Activated CD8-positive, alpha-beta memory T cell treated with anti-CD3 and anti-CD28 coated beads, Interleukin-2, amount 50 U/mL, for 24 hours (primary cell): ENCODE measurements around the gene DUSP18.
A peak's percentile ranks its signal among the peaks of the same experiment; 100 is the strongest.
"Not testable (repeated sequence)": the region's sequence is repeated elsewhere in the genome, so short reads cannot be mapped to it uniquely, and the experiment has no call there.

Source experiments
- DNase-seq: peaks from one replicate; pipeline ENCODE4 v3.0.0-alpha.2; 2020; ENCODE audit errors: extremely low read depth

DUSP18 gene

GRCh38 chr22:30679895-30680690 is 12.4 kb upstream of the DUSP18 start:
- DNase-seq, result not testable (repeated sequence)

- DNase-seq, result not testable (repeated sequence)
These were observed 8.9 kb upstream of the DUSP18 start for GRCh38 chr22:30676565-30676964.

GRCh38 chr22:30675436-30675835 is 7.8 kb upstream of the DUSP18 start:
- no peak for DNase-seq

GRCh38 chr22:30674482-30674881 is 6.8 kb upstream of the DUSP18 start:
- DNase-seq, result no peak

- no peak for DNase-seq
These were observed 5.5 kb upstream of the DUSP18 start for GRCh38 chr22:30673136-30673535.

- no peak for DNase-seq
These were observed 3.4 kb upstream of the DUSP18 start for GRCh38 chr22:30671071-30671470.

- DNase-seq, result no peak
These were observed 673 bp upstream of the DUSP18 start for GRCh38 chr22:30668386-30668710.

- DNase-seq, result no peak
These were observed 575 bp downstream of the DUSP18 start for GRCh38 chr22:30667107-30667493.

GRCh38 chr22:30665786-30666185 is 1.9 kb downstream of the DUSP18 start:
- no peak for DNase-seq

- DNase-seq, result no peak
These were observed 2.4 kb downstream of the DUSP18 start for GRCh38 chr22:30665266-30665665.

GRCh38 chr22:30664798-30665197 is 2.9 kb downstream of the DUSP18 start:
- no peak for DNase-seq

GRCh38 chr22:30662040-30662439 is 5.6 kb downstream of the DUSP18 start:
- no peak for DNase-seq

GRCh38 chr22:30655532-30655931 is 12.1 kb downstream of the DUSP18 start:
- DNase-seq, result no peak

- DNase-seq, result no peak
These were observed 13.3 kb downstream of the DUSP18 start for GRCh38 chr22:30654361-30654760.

GRCh38 chr22:30652852-30653251 is 14.8 kb downstream of the DUSP18 start:
- no peak for DNase-seq

GRCh38 chr22:30650508-30651116 is 17.1 kb downstream of the DUSP18 start:
- DNase-seq, result no peak

GRCh38 chr22:30649430-30650007 is 18.2 kb downstream of the DUSP18 start:
- peak; percentile 77 for DNase-seq

- DNase-seq, result no peak
These were observed 18.9 kb downstream of the DUSP18 start for GRCh38 chr22:30648825-30649224.

GRCh38 chr22:30647536-30647935 is 20.1 kb downstream of the DUSP18 start:
- no peak for DNase-seq

GRCh38 chr22:30646518-30647160 is 21.0 kb downstream of the DUSP18 start:
- no peak for DNase-seq

GRCh38 chr22:30643055-30643875 is 24.4 kb downstream of the DUSP18 start:
- no peak for DNase-seq
